Measurements from ENCODE around the gene BLOC1S3. TPM values are rescaled to one million over a fixed set of nuclear protein-coding genes. Genes with fewer than 3 reads are reported as not detected.

Gene BLOC1S3
- total and polyA plus RNA-seq, 10 donors = 5.0 to 31.7 (median 16.4) TPM

DNA sequence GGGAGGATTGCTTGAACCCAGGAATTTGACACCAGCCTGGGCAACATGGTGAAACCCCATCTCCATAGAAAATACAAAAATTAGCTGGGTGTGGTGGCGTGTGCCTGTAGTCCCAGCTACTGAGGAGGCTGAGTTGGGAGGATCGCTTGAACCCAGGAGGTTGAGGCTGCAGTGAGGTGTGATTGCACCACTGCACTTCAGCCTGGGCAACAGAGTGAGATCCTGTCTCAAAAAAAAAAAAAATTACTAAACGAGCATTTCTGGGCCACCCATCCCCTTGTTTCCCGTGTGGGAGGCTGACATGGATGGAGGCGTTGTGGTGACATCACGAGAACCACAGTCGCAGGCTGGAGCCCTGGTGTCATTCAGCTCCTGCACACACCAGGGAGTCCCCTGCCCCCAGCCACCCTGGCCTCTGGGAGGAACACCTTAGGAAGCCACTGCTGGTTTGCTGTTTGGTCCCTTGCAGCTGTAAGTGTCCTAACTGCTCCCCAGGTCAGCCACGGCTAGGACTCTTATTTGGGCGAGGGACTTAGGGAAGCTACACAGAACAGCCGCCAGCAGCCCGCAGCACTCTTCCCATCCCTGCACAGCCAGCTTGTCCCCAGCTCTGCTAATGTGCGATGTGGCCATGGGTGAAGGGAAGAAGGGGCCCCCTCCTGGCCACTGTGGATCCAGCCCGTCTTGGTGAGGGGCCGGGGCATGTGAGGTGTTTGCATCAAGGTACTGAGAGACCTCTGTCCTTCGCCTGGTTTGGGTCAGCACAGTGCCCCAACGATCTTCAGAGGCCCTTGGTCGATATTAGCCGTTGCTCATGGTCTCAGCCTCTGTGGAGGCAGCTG, 30.5 kb upstream of the BLOC1S3 start:
- Histone ChIP-seq H3K27me3 (replicated peaks in 1 of 7) (peaks cover 0 to 27% (median 20%) of the 10 kb centered on the region in 7 donors), H3K4me1 (peaks cover 12 to 18% (median 15%) of the 10 kb centered on the region in 6 donors), H3K27ac (no peak overlapping the region), H3K9me3 (no peaks in the 10 kb centered on the region), H3K36me3 (peaks cover 0 to 60% (median 24%) of the 10 kb centered on the region in 6 donors), H3K4me3 (no peak overlapping the region)
- TF ChIP-seq, protein P1, sequence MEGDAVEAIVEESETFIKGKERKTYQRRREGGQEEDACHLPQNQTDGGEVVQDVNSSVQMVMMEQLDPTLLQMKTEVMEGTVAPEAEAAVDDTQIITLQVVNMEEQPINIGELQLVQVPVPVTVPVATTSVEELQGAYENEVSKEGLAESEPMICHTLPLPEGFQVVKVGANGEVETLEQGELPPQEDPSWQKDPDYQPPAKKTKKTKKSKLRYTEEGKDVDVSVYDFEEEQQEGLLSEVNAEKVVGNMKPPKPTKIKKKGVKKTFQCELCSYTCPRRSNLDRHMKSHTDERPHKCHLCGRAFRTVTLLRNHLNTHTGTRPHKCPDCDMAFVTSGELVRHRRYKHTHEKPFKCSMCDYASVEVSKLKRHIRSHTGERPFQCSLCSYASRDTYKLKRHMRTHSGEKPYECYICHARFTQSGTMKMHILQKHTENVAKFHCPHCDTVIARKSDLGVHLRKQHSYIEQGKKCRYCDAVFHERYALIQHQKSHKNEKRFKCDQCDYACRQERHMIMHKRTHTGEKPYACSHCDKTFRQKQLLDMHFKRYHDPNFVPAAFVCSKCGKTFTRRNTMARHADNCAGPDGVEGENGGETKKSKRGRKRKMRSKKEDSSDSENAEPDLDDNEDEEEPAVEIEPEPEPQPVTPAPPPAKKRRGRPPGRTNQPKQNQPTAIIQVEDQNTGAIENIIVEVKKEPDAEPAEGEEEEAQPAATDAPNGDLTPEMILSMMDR (IDR thresholded peaks at IDR 0.05 in 8 of 11, conservative IDR thresholded peaks at IDR 0.05 in 3 of 11) = no peak
- intact Hi-C loops (cut with DNase I; ENCODE audit: low total_unique reads) = no loop called here
- no peak for DNase-seq
- WGBS, 5 donors = 83 to 90% (median 86%) methylated on average over 13 to 18 of the region's 18 CpGs

DNA sequence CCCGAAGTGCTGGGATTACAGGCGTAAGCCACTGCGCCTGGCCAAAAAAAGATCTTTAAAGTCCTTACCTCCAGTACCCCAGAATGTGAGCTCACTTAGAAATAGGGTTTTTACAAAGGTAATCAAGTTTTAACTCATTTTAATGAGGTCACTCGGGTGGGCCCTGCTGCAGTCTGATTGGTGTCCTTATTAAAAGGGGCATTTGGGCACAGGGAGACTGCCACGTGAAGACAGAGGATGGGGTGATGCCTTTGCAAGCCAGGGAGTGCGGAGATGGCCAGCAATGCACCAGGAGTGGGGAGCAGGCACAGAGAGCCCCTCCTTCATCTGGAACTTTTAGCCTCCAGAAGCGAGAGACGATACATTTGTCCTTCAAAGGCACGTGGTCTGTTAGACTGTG, 29.5 kb upstream of the BLOC1S3 start:
- TF ChIP-seq, protein P1 (IDR thresholded peaks at IDR 0.05 in 8 of 11, conservative IDR thresholded peaks at IDR 0.05 in 3 of 11) = no peak
- no peak for TF ChIP-seq POLR2A (IDR thresholded peaks at IDR 0.05)
- TF ChIP-seq POLR2AphosphoS5 (IDR thresholded peaks at IDR 0.05) = no peak
- 76 to 85% (median 84%) methylated on average over 9 of the region's 9 CpGs for WGBS, 5 donors
- no peaks in the 10 kb centered on the region for H3K9me3 ChIP-seq
- no peak for DNase-seq
- H3K36me3 ChIP-seq = peaks cover 0 to 49% (median 20%) of the 10 kb centered on the region in 6 donors
- no peak overlapping the region for H3K4me3 ChIP-seq
- H3K4me1 ChIP-seq = peaks cover 22 to 29% (median 25%) of the 10 kb centered on the region in 6 donors
- peaks cover 0 to 38% (median 31%) of the 10 kb centered on the region in 7 donors for H3K27me3 ChIP-seq (replicated peaks in 1 of 7)
- intact Hi-C loops (cut with DNase I; ENCODE audit: low total_unique reads) = no loop called here
- H3K27ac ChIP-seq = no peak overlapping the region

DNA sequence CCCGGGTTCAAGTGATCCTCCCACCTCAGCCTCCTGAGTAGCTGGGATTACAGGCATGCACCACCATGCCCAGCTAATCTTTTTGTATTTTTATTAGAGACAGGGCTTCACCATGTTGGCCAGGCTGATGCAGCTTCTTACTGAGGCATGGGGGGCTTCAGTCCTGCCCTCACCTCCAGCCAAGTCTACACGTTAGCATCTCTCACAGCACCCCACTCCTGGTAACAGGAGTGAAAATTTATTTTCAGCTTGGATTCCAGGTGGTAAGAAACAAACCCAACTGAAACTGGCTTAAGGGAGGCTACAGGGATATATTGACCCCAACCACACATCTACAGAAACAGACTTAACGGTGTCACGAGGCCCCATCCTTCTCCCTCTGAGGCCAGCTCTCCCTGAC, 28.4 kb upstream of the BLOC1S3 start:
- H3K36me3 ChIP-seq = peaks cover 0 to 38% (median 14%) of the 10 kb centered on the region in 6 donors
- WGBS, 5 donors = 92 to 100% (median 94%) methylated on average over 3 to 4 of the region's 4 CpGs
- no peak for DNase-seq
- intact Hi-C loops (cut with DNase I; ENCODE audit: low total_unique reads) = no loop called here
- peaks cover 0 to 49% (median 36%) of the 10 kb centered on the region in 7 donors for H3K27me3 ChIP-seq (replicated peaks in 1 of 7)
- TF ChIP-seq POLR2A (IDR thresholded peaks at IDR 0.05) (no peak), POLR2AphosphoS5 (IDR thresholded peaks at IDR 0.05) (no peak)
- TF ChIP-seq, protein P1 (IDR thresholded peaks at IDR 0.05 in 8 of 11, conservative IDR thresholded peaks at IDR 0.05 in 3 of 11) = no peak
- H3K4me1 ChIP-seq = peaks cover 25 to 33% (median 29%) of the 10 kb centered on the region in 6 donors
- no peak overlapping the region for H3K4me3 ChIP-seq
- no peaks in the 10 kb centered on the region for H3K9me3 ChIP-seq
- no peak overlapping the region for H3K27ac ChIP-seq

DNA sequence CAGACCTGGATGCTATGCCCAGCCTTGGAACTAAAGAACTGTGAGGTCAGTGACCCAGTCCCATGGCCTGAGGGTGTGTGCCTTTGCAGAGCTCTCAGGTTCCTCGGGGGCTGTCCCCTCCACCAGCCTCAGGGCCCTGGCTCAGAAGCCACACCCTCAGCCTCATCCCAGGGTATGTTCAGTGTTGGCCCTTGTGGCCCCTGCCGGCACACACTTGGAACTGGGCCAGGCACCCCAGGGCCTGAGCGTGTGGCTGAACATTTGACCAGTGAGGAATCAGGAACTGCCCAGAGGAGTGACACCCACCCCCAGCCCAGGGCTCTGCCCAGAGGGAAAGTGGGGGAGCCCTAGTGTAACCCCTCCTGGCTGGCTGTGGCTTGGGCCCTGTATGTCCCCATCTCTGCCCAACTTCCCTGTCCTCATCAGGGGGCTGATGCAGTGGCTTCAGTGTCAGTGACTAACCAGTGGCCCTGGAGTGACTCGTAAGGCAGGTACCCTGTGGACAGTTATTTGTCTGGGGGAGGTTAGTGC, 27.8 kb upstream of the BLOC1S3 start:
- H3K27ac ChIP-seq = no peak overlapping the region
- H3K4me1 ChIP-seq = peaks cover 25 to 33% (median 29%) of the 10 kb centered on the region in 6 donors
- H3K4me3 ChIP-seq = no peak overlapping the region
- TF ChIP-seq POLR2AphosphoS5 (IDR thresholded peaks at IDR 0.05) (no peak), POLR2A (IDR thresholded peaks at IDR 0.05) (no peak)
- TF ChIP-seq, protein P1 (IDR thresholded peaks at IDR 0.05 in 8 of 11, conservative IDR thresholded peaks at IDR 0.05 in 3 of 11) = no peak
- no peaks in the 10 kb centered on the region for H3K9me3 ChIP-seq
- intact Hi-C loops (cut with DNase I; ENCODE audit: low total_unique reads) = no loop called here
- peaks cover 0 to 32% (median 8%) of the 10 kb centered on the region in 6 donors for H3K36me3 ChIP-seq
- 64 to 85% (median 80%) methylated on average over 1 to 4 of the region's 4 CpGs for WGBS, 5 donors
- H3K27me3 ChIP-seq (replicated peaks in 1 of 7) = peaks cover 0 to 55% (median 40%) of the 10 kb centered on the region in 7 donors
- DNase-seq = no peak

All from spleen (tissue), 11 donors.